ENCODE results near the gene RAD51B. TPM values are rescaled to one million over a fixed set of nuclear protein-coding genes. Genes with fewer than 3 reads are reported as not detected.
A peak's percentile ranks its signal among the peaks of the same experiment; 100 is the strongest.

RAD51B gene
- total and polyA plus RNA-seq, 9 of the 15 experiments (the other 6 are each of a cell fraction or from before 2014, with no cell fraction given): 8.5 to 17.3 (median 11.3) TPM

DNA sequence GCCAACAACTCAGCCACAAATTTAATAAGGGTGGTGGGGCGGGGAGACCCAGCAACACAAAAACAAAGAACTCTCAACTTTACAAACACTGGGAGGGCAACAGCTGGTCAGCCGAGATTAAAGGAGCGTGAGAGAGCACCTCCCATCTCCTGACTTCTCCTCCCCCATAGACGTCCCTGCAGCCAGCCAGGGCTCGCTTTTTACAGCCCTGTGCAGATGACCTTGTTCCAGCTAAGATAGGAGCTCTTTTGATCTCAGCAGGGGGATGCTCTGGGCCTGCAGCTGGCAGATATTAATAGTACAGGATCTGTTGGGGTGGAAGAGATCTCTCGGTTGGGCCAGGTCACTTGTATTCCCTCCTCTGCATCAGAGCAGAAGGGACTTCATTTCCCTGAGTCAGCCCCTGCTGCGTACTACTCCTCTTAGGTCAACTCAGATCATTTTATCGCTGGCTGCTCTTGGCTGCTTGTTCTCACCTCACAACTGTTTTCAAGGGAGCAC lies 475.8 kb downstream of the RAD51B start (continued):
- TF ChIP-seq STAG1 (CRISPR knock-in tag; IDR thresholded peaks at IDR 0.05; ENCODE audit: borderline replicate concordance) (no peak), SIN3A (IDR thresholded peaks at IDR 0.05; ENCODE audit: borderline replicate concordance in 2 of 2, control insufficient read depth in 1 of 2, low read depth in 2 of 2, low read length in 2 of 2) (no peak), RNF2 (IDR thresholded peaks at IDR 0.05) (peak; percentile 90), KAT2B (IDR thresholded peaks at IDR 0.05; ENCODE audit: low read depth, low read length) (no peak), PHB (CRISPR knock-in tag; IDR thresholded peaks at IDR 0.05) (no peak), CEBPB (tag; IDR thresholded peaks at IDR 0.05) (no peak), ZSCAN32 (CRISPR knock-in tag; IDR thresholded peaks at IDR 0.05) (no peak), MED1 (CRISPR knock-in tag; IDR thresholded peaks at IDR 0.05; ENCODE audit: borderline replicate concordance) (no peak), HDGF (IDR thresholded peaks at IDR 0.05) (no peak), SIN3B (IDR thresholded peaks at IDR 0.05; ENCODE audit: low read depth) (no peak), SPI1 (IDR thresholded peaks at IDR 0.05; ENCODE audit: borderline replicate concordance, low read depth, low read length) (peak; percentile 51; the same call in 1 of the 2 replicates), KLF10 (CRISPR knock-in tag; IDR thresholded peaks at IDR 0.05) (no peak), RCOR1 (IDR thresholded peaks at IDR 0.05; ENCODE audit: borderline replicate concordance in 1 of 2, low read depth in 2 of 2, low read length in 2 of 2) (peak; percentile 64 to 96; a peak in 3 of 4 replicates), HIVEP1 (CRISPR knock-in tag; IDR thresholded peaks at IDR 0.05) (no peak), RFX5 (IDR thresholded peaks at IDR 0.05; ENCODE audit: low read depth, low read length) (no peak), RAD21 (CRISPR knock-in tag; conservative IDR thresholded peaks at IDR 0.05 in 1 of 2, IDR thresholded peaks at IDR 0.05 in 1 of 2) (peak in 1 of 2 experiments; percentile 35; a peak in 2 of 4 replicates)
- TF ChIP-seq, protein P1, sequence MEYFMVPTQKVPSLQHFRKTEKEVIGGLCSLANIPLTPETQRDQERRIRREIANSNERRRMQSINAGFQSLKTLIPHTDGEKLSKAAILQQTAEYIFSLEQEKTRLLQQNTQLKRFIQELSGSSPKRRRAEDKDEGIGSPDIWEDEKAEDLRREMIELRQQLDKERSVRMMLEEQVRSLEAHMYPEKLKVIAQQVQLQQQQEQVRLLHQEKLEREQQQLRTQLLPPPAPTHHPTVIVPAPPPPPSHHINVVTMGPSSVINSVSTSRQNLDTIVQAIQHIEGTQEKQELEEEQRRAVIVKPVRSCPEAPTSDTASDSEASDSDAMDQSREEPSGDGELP (CRISPR knock-in tag; IDR thresholded peaks at IDR 0.05; ENCODE audit: borderline replicate concordance): peak; percentile 97
- TF ChIP-seq, protein P2, sequence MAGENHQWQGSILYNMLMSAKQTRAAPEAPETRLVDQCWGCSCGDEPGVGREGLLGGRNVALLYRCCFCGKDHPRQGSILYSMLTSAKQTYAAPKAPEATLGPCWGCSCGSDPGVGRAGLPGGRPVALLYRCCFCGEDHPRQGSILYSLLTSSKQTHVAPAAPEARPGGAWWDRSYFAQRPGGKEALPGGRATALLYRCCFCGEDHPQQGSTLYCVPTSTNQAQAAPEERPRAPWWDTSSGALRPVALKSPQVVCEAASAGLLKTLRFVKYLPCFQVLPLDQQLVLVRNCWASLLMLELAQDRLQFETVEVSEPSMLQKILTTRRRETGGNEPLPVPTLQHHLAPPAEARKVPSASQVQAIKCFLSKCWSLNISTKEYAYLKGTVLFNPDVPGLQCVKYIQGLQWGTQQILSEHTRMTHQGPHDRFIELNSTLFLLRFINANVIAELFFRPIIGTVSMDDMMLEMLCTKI (IDR thresholded peaks at IDR 0.05; ENCODE audit: partially characterized antibody): no peak
- TF ChIP-seq, protein P3, sequence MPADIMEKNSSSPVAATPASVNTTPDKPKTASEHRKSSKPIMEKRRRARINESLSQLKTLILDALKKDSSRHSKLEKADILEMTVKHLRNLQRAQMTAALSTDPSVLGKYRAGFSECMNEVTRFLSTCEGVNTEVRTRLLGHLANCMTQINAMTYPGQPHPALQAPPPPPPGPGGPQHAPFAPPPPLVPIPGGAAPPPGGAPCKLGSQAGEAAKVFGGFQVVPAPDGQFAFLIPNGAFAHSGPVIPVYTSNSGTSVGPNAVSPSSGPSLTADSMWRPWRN (IDR thresholded peaks at IDR 0.05; ENCODE audit: low read depth): peak; percentile 85
- TF ChIP-seq, protein P4, sequence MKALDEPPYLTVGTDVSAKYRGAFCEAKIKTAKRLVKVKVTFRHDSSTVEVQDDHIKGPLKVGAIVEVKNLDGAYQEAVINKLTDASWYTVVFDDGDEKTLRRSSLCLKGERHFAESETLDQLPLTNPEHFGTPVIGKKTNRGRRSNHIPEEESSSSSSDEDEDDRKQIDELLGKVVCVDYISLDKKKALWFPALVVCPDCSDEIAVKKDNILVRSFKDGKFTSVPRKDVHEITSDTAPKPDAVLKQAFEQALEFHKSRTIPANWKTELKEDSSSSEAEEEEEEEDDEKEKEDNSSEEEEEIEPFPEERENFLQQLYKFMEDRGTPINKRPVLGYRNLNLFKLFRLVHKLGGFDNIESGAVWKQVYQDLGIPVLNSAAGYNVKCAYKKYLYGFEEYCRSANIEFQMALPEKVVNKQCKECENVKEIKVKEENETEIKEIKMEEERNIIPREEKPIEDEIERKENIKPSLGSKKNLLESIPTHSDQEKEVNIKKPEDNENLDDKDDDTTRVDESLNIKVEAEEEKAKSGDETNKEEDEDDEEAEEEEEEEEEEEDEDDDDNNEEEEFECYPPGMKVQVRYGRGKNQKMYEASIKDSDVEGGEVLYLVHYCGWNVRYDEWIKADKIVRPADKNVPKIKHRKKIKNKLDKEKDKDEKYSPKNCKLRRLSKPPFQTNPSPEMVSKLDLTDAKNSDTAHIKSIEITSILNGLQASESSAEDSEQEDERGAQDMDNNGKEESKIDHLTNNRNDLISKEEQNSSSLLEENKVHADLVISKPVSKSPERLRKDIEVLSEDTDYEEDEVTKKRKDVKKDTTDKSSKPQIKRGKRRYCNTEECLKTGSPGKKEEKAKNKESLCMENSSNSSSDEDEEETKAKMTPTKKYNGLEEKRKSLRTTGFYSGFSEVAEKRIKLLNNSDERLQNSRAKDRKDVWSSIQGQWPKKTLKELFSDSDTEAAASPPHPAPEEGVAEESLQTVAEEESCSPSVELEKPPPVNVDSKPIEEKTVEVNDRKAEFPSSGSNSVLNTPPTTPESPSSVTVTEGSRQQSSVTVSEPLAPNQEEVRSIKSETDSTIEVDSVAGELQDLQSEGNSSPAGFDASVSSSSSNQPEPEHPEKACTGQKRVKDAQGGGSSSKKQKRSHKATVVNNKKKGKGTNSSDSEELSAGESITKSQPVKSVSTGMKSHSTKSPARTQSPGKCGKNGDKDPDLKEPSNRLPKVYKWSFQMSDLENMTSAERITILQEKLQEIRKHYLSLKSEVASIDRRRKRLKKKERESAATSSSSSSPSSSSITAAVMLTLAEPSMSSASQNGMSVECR (CRISPR knock-in tag; IDR thresholded peaks at IDR 0.05): no peak
- TF ChIP-seq, protein P5, sequence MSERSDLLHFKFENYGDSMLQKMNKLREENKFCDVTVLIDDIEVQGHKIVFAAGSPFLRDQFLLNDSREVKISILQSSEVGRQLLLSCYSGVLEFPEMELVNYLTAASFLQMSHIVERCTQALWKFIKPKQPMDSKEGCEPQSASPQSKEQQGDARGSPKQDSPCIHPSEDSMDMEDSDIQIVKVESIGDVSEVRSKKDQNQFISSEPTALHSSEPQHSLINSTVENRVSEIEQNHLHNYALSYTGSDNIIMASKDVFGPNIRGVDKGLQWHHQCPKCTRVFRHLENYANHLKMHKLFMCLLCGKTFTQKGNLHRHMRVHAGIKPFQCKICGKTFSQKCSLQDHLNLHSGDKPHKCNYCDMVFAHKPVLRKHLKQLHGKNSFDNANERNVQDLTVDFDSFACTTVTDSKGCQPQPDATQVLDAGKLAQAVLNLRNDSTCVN (CRISPR knock-in tag; IDR thresholded peaks at IDR 0.05): no peak

Data from K562 (cell line).